GM10266 (cell line): ENCODE data around the gene LYL1.

Experiments used
- DNase-seq: peaks from one replicate; pipeline ENCODE4 v3.0.0; 2012; ENCODE audit errors: extremely low spot score
- CTCF ChIP-seq: IDR thresholded peaks from 2 replicates; pipeline ENCODE4 v1.5.1; 2012; ENCODE audit warnings: mild to moderate bottlenecking, low read depth; ENCODE audit not compliant: control insufficient read depth, insufficient read depth; ENCODE audit errors: missing control alignments

Gene LYL1

GRCh38 chr19:13056052-13056660 is 46.5 kb downstream of the LYL1 start:
- no peak for DNase-seq
- TF ChIP-seq CTCF: no peak

- no peak for TF ChIP-seq CTCF
- DNase-seq: no peak
Measured at GRCh38 chr19:13055213-13056051, 47.2 kb downstream of the LYL1 start.

- no peak for DNase-seq
- no peak for TF ChIP-seq CTCF
Measured at GRCh38 chr19:13054626-13055212, 47.9 kb downstream of the LYL1 start.

GRCh38 chr19:13053761-13054625 is 48.7 kb downstream of the LYL1 start:
- DNase-seq: no peak
- no peak for TF ChIP-seq CTCF

- no peak for TF ChIP-seq CTCF
- no peak for DNase-seq
Measured at GRCh38 chr19:13053238-13053637, 49.4 kb downstream of the LYL1 start.

GRCh38 chr19:13052447-13053175 is 50.0 kb downstream of the LYL1 start:
- TF ChIP-seq CTCF: no peak
- DNase-seq: no peak
